Tibial nerve (tissue), 4 donors: ENCODE measurements around the gene FBXO46. TPM values are rescaled to one million over a fixed set of nuclear protein-coding genes. Genes with fewer than 3 reads are reported as not detected.

ENCODE experiments used
- DNase-seq, 2 donors: peaks; one replicate each; pipeline ENCODE4 v3.0.0-alpha.2; 2019; ENCODE audit warnings: low spot score in 2 of 2
- H3K27ac ChIP-seq, 4 donors: fragments of 200-600 bp; sonication (generic) in 3 of 4; one replicate each; pipeline ENCODE4 v1.5.1; 2017 to 2019; ENCODE audit warnings: mild to moderate bottlenecking in 1 of 4
- H3K27me3 ChIP-seq, 2 donors: fragments of 200-600 bp; sonication (generic) in 1 of 2; one replicate each; pipeline versions ENCODE4 v1.5.1 to v1.6.0; 2017 to 2019
- H3K36me3 ChIP-seq, 3 donors: fragments of 200-600 bp; sonication (generic); one replicate each; pipeline ENCODE4 v1.5.1; 2018 to 2019
- H3K4me1 ChIP-seq, 4 donors: fragments of 200-600 bp; sonication (generic) in 3 of 4; one replicate each; pipeline ENCODE4 v1.5.1; 2017 to 2019
- H3K4me3 ChIP-seq, 4 donors: fragments of 200-600 bp; sonication (generic) in 3 of 4; one replicate each; pipeline ENCODE4 v1.5.1; 2017 to 2019; ENCODE audit warnings: mild to moderate bottlenecking in 1 of 4, moderate library complexity in 1 of 4
- H3K9me3 ChIP-seq, 4 donors: fragments of 200-600 bp; sonication (generic) in 3 of 4; one replicate each; pipeline ENCODE4 v1.5.1; 2017 to 2019
- EP300 ChIP-seq, 2 donors: sonication (generic); formaldehyde crosslinking; IDR thresholded peaks; one replicate each; pipeline ENCODE4 v1.6.1; 2017; ENCODE audit warnings: antibody characterized with exemption in 2 of 2, mild to moderate bottlenecking in 1 of 2
- POLR2A ChIP-seq, 2 donors: fragments of 450-650 bp; IDR thresholded peaks; one replicate each; pipeline ENCODE4 v1.6.1; 2017; ENCODE audit warnings: antibody characterized with exemption in 2 of 2, mild to moderate bottlenecking in 2 of 2, moderate library complexity in 2 of 2
- WGBS, 2 donors: methylation state at CpG; one replicate each; pipeline ENCODE4 v1.1.5; 2018; 5-methylcytosine and 5-hydroxymethylcytosine counted together
- total RNA-seq, 4 donors: library from RNA; depleted of rRNA; stranded (reverse); fragments of >200 nt; gene quantifications; one replicate each; pipeline ENCODE4 v1.1.0, GENCODE V29; 2016
- TF ChIP-seq, protein P1 (sequence below), 5 experiments: fragments of 200-600 bp in 3 of 5; fragments of 450-650 bp in 2 of 5; sonication (generic) in 3 of 5; IDR thresholded peaks; one replicate each; pipeline ENCODE4 v1.5.1; 2016 to 2019; ENCODE audit warnings: antibody characterized with exemption in 5 of 5, mild to moderate bottlenecking in 3 of 5, moderate library complexity in 2 of 5

FBXO46 gene
- total RNA-seq, 4 donors from 2014 or later = 9.8 to 15.9 (median 13.7) TPM

- TF ChIP-seq EP300 (IDR thresholded peaks at IDR 0.05) (no peak), POLR2A (IDR thresholded peaks at IDR 0.05) (no peak)
- TF ChIP-seq, protein P1, sequence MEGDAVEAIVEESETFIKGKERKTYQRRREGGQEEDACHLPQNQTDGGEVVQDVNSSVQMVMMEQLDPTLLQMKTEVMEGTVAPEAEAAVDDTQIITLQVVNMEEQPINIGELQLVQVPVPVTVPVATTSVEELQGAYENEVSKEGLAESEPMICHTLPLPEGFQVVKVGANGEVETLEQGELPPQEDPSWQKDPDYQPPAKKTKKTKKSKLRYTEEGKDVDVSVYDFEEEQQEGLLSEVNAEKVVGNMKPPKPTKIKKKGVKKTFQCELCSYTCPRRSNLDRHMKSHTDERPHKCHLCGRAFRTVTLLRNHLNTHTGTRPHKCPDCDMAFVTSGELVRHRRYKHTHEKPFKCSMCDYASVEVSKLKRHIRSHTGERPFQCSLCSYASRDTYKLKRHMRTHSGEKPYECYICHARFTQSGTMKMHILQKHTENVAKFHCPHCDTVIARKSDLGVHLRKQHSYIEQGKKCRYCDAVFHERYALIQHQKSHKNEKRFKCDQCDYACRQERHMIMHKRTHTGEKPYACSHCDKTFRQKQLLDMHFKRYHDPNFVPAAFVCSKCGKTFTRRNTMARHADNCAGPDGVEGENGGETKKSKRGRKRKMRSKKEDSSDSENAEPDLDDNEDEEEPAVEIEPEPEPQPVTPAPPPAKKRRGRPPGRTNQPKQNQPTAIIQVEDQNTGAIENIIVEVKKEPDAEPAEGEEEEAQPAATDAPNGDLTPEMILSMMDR (IDR thresholded peaks at IDR 0.05) = no peak
- Histone ChIP-seq H3K36me3 (peaks cover 0 to 30% (median 7%) of the 10 kb centered on the region in 3 donors), H3K27ac (peak overlapping the region; percentile 89 to 94 (median 94))
Observed at GRCh38 chr19:45716359-45717130, 14.2 kb downstream of the FBXO46 start.

DNA sequence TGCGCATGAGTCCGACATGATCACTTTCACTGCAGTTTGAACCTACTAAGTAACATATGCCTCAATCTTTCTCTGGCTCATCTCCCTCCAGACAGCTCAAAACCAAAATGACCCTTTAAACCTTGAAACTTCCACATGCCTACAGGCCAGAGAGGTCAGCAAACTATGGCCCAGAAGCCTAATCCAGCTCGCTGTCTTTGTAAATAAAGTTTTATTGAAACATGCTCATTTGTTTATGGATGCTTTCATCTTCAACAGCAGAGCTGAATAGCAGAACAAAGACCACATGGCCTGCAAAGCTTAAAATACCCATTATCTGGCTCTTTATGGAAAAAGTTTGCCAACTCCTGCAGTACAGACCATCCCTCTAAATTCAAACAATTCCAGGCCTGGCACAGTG is 15.6 kb downstream of the FBXO46 start:
- H3K4me3 ChIP-seq = no peak overlapping the region
- no peaks in the 10 kb centered on the region for H3K9me3 ChIP-seq
- TF ChIP-seq, protein P1 (IDR thresholded peaks at IDR 0.05) = no peak
- TF ChIP-seq EP300 (IDR thresholded peaks at IDR 0.05) = no peak
- no peak for TF ChIP-seq POLR2A (IDR thresholded peaks at IDR 0.05)
- peaks cover 0 to 43% (median 16%) of the 10 kb centered on the region in 4 donors for H3K4me1 ChIP-seq
- DNase-seq = no peak
- H3K27me3 ChIP-seq = no peaks in the 10 kb centered on the region
- 85 to 87% methylated on average over 3 of the region's 3 CpGs for WGBS, 2 donors
- peak overlapping the region in 1 of 4 donors; percentile 47 for H3K27ac ChIP-seq
- H3K36me3 ChIP-seq = peaks cover 0 to 31% (median 7%) of the 10 kb centered on the region in 3 donors

More at GRCh38 chr19:45716359-45717130, 14.2 kb downstream of the FBXO46 start:
- Histone ChIP-seq H3K9me3 (no peaks in the 10 kb centered on the region), H3K4me3 (peak overlapping the region; percentile 52 to 75 (median 62)), H3K4me1 (peaks cover 0 to 37% (median 12%) of the 10 kb centered on the region in 4 donors), H3K27me3 (no peaks in the 10 kb centered on the region)
- peak in 1 of 2 donors; percentile 35 for DNase-seq
- WGBS, 2 donors = 2% methylated on average over 24 of the region's 24 CpGs

DNA sequence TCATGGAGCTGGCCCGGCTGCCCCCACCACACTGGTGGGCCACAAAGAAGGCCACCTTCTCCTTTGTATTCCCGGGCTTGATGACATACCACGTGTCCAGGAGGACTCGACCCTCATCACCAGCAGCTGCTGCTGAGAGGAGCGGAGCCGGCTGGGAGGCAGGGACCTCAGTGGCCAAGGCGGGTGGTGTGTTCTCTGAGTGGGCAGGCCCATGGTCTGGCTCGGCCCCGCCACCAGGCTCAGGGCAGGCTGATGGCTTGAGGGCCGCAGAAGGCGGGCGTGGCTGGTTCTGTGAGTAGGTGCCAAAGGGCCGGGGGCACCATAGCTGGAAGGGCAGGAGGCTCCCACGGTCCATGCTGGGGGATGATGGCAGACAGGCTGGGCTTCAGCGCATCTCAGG is 17.6 kb downstream of the FBXO46 start:
- Histone ChIP-seq H3K27me3 (no peaks in the 10 kb centered on the region), H3K27ac (peak overlapping the region in 1 of 4 donors; percentile 44), H3K4me1 (peaks cover 0 to 37% (median 12%) of the 10 kb centered on the region in 4 donors), H3K4me3 (no peak overlapping the region), H3K36me3 (peaks cover 0 to 29% (median 7%) of the 10 kb centered on the region in 3 donors), H3K9me3 (no peaks in the 10 kb centered on the region)
- 81 to 90% methylated on average over 8 to 11 of the region's 15 CpGs for WGBS, 2 donors
- TF ChIP-seq, protein P1 (IDR thresholded peaks at IDR 0.05) = no peak
- no peak for TF ChIP-seq POLR2A (IDR thresholded peaks at IDR 0.05)
- TF ChIP-seq EP300 (IDR thresholded peaks at IDR 0.05) = no peak
- no peak for DNase-seq

- H3K9me3 ChIP-seq = no peaks in the 10 kb centered on the region
- H3K36me3 ChIP-seq = peaks cover 0 to 31% (median 7%) of the 10 kb centered on the region in 3 donors
- H3K27me3 ChIP-seq = no peaks in the 10 kb centered on the region
- TF ChIP-seq EP300 (IDR thresholded peaks at IDR 0.05) = no peak
- TF ChIP-seq, protein P1 (IDR thresholded peaks at IDR 0.05) = no peak
- TF ChIP-seq POLR2A (IDR thresholded peaks at IDR 0.05) = no peak
- H3K4me3 ChIP-seq = no peak overlapping the region
- WGBS, 2 donors = 85 to 94% methylated on average over 6 to 17 of the region's 25 CpGs
- peak overlapping the region in 1 of 4 donors; percentile 44 for H3K27ac ChIP-seq
- no peak for DNase-seq
- peaks cover 0 to 33% (median 8%) of the 10 kb centered on the region in 4 donors for H3K4me1 ChIP-seq
Observed at GRCh38 chr19:45712699-45713067, 18.0 kb downstream of the FBXO46 start.
